Activated CD4-positive, alpha-beta T cell treated with anti-CD3 and anti-CD28 coated beads for 1 hour (primary cell): ENCODE measurements around the gene HMCN1.

ENCODE experiments used
- DNase-seq: peaks from one replicate; pipeline ENCODE4 v3.0.0-alpha.2; 2020

Gene HMCN1

DNA sequence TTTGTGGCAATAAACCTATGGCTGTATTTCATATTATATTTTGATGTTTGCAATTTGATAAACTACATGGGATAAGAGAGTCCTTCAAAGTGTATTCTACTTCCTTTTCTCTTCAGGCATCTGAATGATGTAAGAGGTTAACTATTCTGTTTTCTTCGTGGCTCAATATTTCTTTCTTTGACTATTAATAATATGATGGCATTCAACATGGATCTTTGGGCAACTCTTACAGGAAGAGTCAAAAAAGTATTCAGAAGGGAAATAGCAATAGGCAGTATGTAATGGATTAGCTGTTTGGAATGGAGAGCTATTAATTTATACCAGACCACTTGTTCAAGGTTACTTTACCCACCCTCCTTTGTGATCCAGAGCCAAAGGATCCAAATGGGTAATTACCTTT lies 74.4 kb downstream of the HMCN1 start:
- no peak for DNase-seq

- DNase-seq, result no peak
Observed at GRCh38 chr1:185811073-185811709, 77.0 kb downstream of the HMCN1 start.

- no peak for DNase-seq
Observed at GRCh38 chr1:185812934-185813333, 78.7 kb downstream of the HMCN1 start.

GRCh38 chr1:185813401-185813979 lies 79.3 kb downstream of the HMCN1 start:
- DNase-seq, result no peak

- no peak for DNase-seq
Observed at GRCh38 chr1:185816460-185816859, 82.3 kb downstream of the HMCN1 start.

DNA sequence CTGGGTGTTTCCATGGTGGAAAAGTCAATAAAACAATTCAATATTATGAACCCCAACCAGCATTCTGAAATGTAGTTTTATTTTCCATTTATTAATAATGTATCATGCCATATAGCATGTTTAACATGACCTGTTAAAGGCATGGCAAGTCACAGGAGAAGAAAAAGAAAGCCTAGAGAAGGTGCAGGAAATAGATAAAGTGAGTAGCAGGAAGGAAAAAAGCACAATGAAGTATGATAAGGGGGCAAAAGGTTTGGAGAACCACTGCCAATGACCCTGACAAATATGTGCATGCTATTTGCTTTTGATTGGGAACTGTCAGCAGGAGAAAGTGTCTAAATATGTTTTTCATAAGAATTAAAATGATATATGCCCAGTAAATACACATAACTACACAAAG lies 85.6 kb downstream of the HMCN1 start:
- DNase-seq, result no peak

GRCh38 chr1:185821612-185822385 lies 87.6 kb downstream of the HMCN1 start:
- no peak for DNase-seq

GRCh38 chr1:185823467-185823866 lies 89.3 kb downstream of the HMCN1 start:
- no peak for DNase-seq

DNA sequence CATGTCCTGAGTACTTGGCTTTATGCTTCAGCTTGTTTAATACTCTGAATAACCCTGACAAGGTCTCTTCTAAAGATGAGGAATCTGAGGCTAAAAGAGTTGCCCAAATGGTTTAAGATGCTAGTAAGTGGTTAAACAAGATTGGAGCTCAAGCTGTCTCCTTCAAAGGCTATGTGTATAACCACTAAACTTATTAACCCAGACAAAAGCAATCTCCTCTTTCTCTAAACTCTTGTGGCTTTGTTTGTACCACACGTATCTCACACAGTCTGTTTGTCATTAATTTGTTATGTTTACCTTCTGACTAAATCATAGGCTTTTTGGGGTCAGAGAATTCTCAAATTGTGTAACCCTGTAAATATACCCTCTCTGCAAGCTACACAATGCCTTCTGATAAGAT lies 89.9 kb downstream of the HMCN1 start:
- no peak for DNase-seq

GRCh38 chr1:185825556-185825955 lies 91.4 kb downstream of the HMCN1 start:
- no peak for DNase-seq

DNA sequence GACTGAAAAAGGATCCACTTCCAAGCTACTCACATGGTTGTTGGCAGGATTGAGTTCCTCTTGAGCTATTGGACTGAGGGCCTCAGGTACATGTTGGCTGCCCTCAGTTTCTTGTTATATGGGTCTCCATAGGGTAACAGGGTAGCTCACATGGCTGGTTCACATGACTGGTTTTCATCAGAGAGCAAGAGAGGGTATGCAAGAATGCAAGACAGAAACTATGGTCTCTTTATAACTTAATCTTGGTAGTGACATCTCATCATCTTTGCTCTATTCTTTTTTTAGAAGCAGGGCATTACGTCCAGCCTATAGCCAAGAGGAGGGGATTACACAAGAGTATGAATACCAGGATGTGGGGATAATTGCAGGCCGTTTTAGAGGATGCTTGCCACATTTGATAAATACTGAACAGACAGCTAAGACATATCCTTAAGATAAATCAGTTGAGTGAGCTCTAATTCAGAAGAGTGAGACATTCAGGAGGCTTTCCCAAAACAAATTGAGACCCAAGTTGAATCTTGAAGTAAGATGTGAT lies 100.2 kb downstream of the HMCN1 start:
- no peak for DNase-seq

DNA sequence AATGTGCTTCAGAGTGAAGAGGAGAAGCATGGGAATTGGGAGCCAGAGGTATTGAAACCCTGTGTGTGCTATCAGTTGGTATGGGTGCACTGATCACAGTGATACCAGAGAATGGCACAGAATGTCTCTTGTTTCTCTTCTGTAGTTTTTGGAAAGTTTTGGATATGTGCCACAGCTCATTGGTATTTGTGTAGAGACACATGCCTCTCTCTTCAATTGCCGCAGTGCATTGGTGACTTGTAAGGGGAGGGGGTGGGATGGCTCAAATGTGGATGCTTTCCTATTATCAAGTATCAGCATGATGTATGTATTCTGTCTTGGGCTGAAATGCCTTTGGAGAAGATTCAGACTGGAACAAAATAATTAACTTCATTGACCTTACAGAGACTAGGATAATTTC lies 101.0 kb downstream of the HMCN1 start:
- DNase-seq, result no peak

DNA sequence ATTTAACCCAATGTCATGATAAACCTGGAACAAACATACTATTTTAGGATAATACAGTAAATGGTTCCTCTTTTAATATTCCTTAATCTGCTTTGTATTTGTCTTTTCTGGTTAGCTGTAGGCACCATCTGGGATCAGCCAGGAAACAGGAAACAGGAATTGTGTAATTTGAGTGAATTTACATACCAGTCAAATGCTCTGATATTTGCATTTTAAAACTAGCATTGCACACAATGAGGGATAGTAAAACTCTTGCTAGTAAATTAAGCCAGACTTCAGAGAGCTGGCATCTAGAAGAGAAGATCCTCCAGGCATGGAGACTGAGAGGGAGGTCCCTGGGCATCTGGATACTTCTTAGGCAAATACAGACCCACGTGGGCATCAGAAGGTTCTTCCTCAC lies 103.5 kb downstream of the HMCN1 start:
- no peak for DNase-seq

DNA sequence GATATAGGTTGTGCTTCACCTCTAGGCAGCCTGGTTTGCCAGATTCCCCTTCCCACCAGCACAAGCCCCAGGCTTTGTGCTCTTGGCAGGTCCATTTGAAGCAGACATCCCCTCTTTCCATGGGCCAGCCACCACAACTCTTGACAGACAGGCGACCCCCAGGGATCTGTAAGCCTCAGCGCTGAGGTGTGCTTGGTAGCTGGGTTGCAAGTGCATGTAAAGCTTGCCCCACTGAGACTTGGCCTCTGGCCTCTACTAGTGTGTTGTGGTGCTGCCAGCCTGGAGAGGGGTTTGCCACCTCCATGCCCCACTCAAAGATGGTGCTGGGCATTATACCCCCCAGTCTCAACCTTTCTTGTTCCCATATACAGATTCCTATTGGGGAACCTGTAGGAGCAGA lies 103.9 kb downstream of the HMCN1 start:
- DNase-seq, result no peak

- no peak for DNase-seq
Observed at GRCh38 chr1:185840880-185841279, 106.7 kb downstream of the HMCN1 start.

DNA sequence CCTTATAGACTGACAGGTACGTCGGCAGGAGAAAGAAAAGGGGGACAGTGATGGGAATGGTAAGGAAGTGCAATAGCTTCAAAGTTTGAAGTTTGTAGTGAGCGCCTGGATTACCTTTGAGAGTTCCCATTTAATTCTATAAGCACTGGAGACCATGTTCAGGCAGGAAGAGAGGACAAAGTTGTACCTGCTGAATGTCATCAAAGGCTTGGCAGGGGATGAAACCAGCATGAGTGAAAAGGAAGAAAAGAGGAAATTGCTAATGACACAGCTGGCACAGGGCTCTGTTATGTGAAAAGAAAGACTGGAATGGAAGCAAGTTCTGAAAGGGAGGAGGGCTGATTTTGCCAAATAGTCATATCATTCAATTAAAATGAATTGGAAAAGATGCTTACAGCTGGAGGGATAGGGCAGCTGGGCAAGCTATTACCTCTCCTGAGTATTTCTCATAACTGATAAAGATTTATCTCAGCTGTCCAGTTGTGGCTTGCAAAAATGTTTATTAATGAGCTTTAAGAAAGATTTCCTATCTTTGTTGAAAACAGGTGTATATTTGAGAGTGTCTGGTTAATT lies 109.2 kb downstream of the HMCN1 start:
- DNase-seq, result no peak

- DNase-seq, result no peak
Observed at GRCh38 chr1:185843986-185844385, 109.8 kb downstream of the HMCN1 start.

DNA sequence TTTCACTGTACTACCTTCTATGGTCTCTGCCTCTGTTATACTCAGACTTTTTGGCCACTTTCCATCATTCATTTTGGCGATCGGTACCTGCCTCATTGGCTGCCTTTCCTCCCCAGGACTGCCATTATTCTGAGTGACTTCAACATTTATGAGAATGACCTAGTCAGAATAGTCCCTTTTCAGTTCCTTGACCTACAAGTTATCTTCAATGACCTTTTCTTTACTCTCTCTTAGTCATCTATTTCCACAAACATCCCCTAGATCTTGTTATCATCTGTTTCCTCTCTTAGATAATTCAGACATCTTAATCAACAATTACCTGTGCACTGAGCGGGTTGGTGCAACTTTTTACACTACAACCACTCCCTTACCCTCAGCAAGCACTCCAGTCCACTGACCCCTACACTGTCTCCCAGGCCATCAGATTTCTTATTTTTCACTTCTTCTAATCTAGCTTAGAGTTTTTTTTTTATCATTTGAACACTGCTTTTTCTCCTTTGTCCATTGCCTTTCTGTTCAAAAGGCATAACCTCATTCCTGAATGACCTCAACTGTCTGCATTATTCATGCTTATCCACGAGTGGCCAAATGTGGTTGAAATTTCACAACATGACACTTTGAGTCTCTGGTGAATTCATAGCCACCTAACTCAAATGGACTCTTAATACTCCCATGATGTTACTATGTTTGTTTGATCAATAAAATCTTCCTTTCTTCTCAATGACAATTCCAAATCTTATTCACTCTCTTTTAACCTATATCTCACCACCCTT lies 112.7 kb downstream of the HMCN1 start:
- DNase-seq, result no peak

DNA sequence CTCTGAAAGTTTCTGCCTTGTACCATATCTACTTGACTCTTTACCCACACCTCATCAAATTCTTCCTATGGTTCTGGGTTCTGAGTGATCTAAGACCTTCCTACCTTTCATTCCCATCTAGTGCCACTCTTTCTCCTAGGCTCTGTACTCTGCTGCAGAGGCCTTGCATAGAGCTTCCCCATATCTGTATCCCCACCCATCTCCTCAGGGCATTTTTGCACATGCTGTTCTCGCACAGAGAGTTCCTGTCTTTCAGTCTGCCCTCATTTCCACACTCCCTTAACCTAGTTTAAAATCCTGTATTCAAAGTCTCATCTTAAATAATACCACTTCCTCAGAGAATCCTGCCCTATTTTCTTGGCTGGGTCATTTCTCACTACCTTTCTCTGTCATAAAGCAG lies 114.8 kb downstream of the HMCN1 start:
- DNase-seq, result no peak

GRCh38 chr1:185850366-185850765 lies 116.2 kb downstream of the HMCN1 start:
- no peak for DNase-seq

- DNase-seq, result no peak
Observed at GRCh38 chr1:185853739-185854138, 119.5 kb downstream of the HMCN1 start.

- DNase-seq, result no peak
Observed at GRCh38 chr1:185856482-185856881, 122.3 kb downstream of the HMCN1 start.

DNA sequence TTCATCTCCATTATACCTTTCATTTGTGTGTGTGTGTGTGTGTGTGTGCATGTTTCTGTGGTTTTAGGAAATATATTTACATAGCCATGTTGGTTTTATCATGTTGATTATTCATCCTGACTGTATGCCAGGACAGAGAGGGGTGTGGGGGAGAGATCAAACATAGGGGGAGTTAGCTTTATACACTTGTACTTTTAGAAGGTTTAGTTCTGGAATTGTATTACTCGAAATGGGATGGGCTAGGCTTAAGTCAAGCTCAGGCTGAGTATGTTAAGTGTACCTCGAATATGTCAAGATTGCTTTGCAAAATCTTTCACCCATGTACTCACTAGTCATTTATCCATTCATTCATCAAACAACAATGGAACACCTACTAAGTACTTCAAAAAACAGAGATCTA lies 123.3 kb downstream of the HMCN1 start:
- no peak for DNase-seq
